Activated T-cell treated with anti-CD3 and anti-CD28 coated beads for 4 hours (primary cell): Measurements from ENCODE around the gene E2F4.

Source experiments
- DNase-seq: peaks from one replicate; pipeline ENCODE4 v3.0.0-alpha.2; 2020

E2F4 gene

GRCh38 chr16:67174706-67175231, 17.2 kb upstream of the E2F4 start:
- no peak for DNase-seq

- no peak for DNase-seq
Measured at GRCh38 chr16:67176662-67177061, 15.3 kb upstream of the E2F4 start.

- DNase-seq, result no peak
Measured at GRCh38 chr16:67177743-67178699, 13.9 kb upstream of the E2F4 start.

- no peak for DNase-seq
Measured at GRCh38 chr16:67179421-67180080, 12.4 kb upstream of the E2F4 start.

GRCh38 chr16:67180166-67180565, 11.8 kb upstream of the E2F4 start:
- no peak for DNase-seq

- no peak for DNase-seq
Measured at GRCh38 chr16:67181346-67181745, 10.6 kb upstream of the E2F4 start.

- no peak for DNase-seq
Measured at GRCh38 chr16:67182288-67182687, 9.7 kb upstream of the E2F4 start.

GRCh38 chr16:67183284-67183626, 8.7 kb upstream of the E2F4 start:
- no peak for DNase-seq

- DNase-seq, result peak; percentile 89
Measured at GRCh38 chr16:67183627-67184452, 8.1 kb upstream of the E2F4 start, which contains the start of gene MATCAP1. Gene MATCAP1, minus strand, starts transcription at chr16:67183963. Its CDS starts 3,353 bp downstream, at chr16:67180610.

- no peak for DNase-seq
Measured at GRCh38 chr16:67184453-67184994, 7.4 kb upstream of the E2F4 start.

- DNase-seq, result peak; percentile 72
Measured at GRCh38 chr16:67184995-67185650, 6.8 kb upstream of the E2F4 start.

GRCh38 chr16:67185651-67186134, 6.3 kb upstream of the E2F4 start:
- no peak for DNase-seq

GRCh38 chr16:67186550-67186950, 5.4 kb upstream of the E2F4 start:
- DNase-seq, result no peak

GRCh38 chr16:67187175-67187890, 4.6 kb upstream of the E2F4 start:
- DNase-seq, result no peak

GRCh38 chr16:67188323-67188722, 3.6 kb upstream of the E2F4 start:
- no peak for DNase-seq

GRCh38 chr16:67188798-67189197, 3.2 kb upstream of the E2F4 start:
- DNase-seq, result no peak

GRCh38 chr16:67190041-67190440, 1.9 kb upstream of the E2F4 start, which contains the start of gene EXOC3L1:
Gene EXOC3L1, minus strand, starts transcription at chr16:67190136. Its CDS starts 460 bp downstream, at chr16:67189676.
- no peak for DNase-seq

- no peak for DNase-seq
Measured at GRCh38 chr16:67190448-67191399, 1.2 kb upstream of the E2F4 start.

- DNase-seq, result no peak
Measured at GRCh38 chr16:67191411-67191994, 452 bp upstream of the E2F4 start.
